HepG2 (cell line): ENCODE measurements around the gene KCTD13. TPM values are rescaled to one million over a fixed set of nuclear protein-coding genes. Genes with fewer than 3 reads are reported as not detected.

Experiments
- ADNP ChIP-seq: sonication (generic); formaldehyde crosslinking; IDR thresholded peaks from 2 replicates; pipeline ENCODE4 v1.4.0; 2020; ENCODE audit warnings: missing genetic modification reagents
- CEBPB ChIP-seq: IDR thresholded peaks from 2 replicates; pipeline ENCODE4 v1.6.1; 2011; ENCODE audit warnings: low read depth, low read length, improper control_type of control experiment, borderline replicate concordance
- DDIT3 ChIP-seq: sonication (generic); formaldehyde crosslinking; IDR thresholded peaks from 2 replicates; pipeline ENCODE4 v1.4.0; 2020; ENCODE audit warnings: mild to moderate bottlenecking, missing genetic modification reagents
- ELK4 ChIP-seq: sonication (generic); formaldehyde crosslinking; IDR thresholded peaks from 2 replicates; pipeline ENCODE4 v1.9.0; 2021; ENCODE audit warnings: missing genetic modification reagents, borderline replicate concordance
- HOXA9 ChIP-seq: sonication (generic); formaldehyde crosslinking; IDR thresholded peaks from 2 replicates; pipeline ENCODE4 v1.8.1; 2022; ENCODE audit warnings: missing genetic modification reagents, mild to moderate bottlenecking, moderate library complexity, borderline replicate concordance
- LCORL ChIP-seq, 2 experiments: fragments of 450-650 bp in 1 of 2; sonication (generic) in 1 of 2; formaldehyde crosslinking in 1 of 2; IDR thresholded peaks; 2 replicates each; pipeline versions ENCODE4 v1.5.0 to v1.6.1; 2017 to 2020; ENCODE audit warnings: antibody characterized with exemption in 1 of 2, missing genetic modification reagents in 1 of 2
- MXD3 ChIP-seq: IDR thresholded peaks from 2 replicates; pipeline ENCODE4 v1.6.1; 2016; ENCODE audit warnings: mild to moderate bottlenecking, missing biosample characterization, missing genetic modification reagents
- NFYB ChIP-seq: sonication (generic); formaldehyde crosslinking; IDR thresholded peaks from 2 replicates; pipeline ENCODE4 v1.4.0; 2020; ENCODE audit warnings: missing genetic modification reagents
- SIN3A ChIP-seq: IDR thresholded peaks from 2 replicates; pipeline ENCODE4 v1.6.1; 2011; ENCODE audit warnings: low read depth, mild to moderate bottlenecking, control low read depth, low read length, borderline replicate concordance
- TCF12 ChIP-seq, 2 experiments: fragments of 450-650 bp in 1 of 2; sonication (generic) in 1 of 2; formaldehyde crosslinking in 1 of 2; IDR thresholded peaks; 2 replicates each; pipeline versions ENCODE4 v1.6.1 to v1.8.0; 2017 to 2022; ENCODE audit warnings: antibody characterized with exemption in 1 of 2, mild to moderate bottlenecking in 1 of 2, missing genetic modification reagents in 1 of 2, moderate library complexity in 1 of 2
- TOPORS ChIP-seq: sonication (generic); formaldehyde crosslinking; IDR thresholded peaks from 2 replicates; pipeline ENCODE4 v1.8.0; 2023; ENCODE audit warnings: mild to moderate bottlenecking, missing genetic modification reagents
- ZBTB37 ChIP-seq: sonication (generic); formaldehyde crosslinking; IDR thresholded peaks from 2 replicates; pipeline ENCODE4 v1.4.0; 2020; ENCODE audit warnings: mild to moderate bottlenecking, missing genetic modification reagents
- ZBTB43 ChIP-seq: sonication (generic); formaldehyde crosslinking; conservative IDR thresholded peaks from 2 replicates; pipeline ENCODE4 v1.4.0; 2020; ENCODE audit warnings: missing genetic modification reagents
- ZMAT3 ChIP-seq: sonication (generic); formaldehyde crosslinking; conservative IDR thresholded peaks from 2 replicates; pipeline ENCODE4 v1.7.0; 2021; ENCODE audit warnings: missing genetic modification reagents
- ZNF318 ChIP-seq: sonication (generic); formaldehyde crosslinking; IDR thresholded peaks from 2 replicates; pipeline ENCODE4 v1.4.0; 2020; ENCODE audit warnings: mild to moderate bottlenecking, missing genetic modification reagents
- polyA plus RNA-seq, 8 experiments: library from polyadenylated mRNA; depleted of rRNA in 3 of 8; stranded (reverse) in 7 of 8; unstranded in 1 of 8; fragments of >200 nt; fragmentation: Illumina TruSeq in 4 of 8; extraction: Trizol in 4 of 8; gene quantifications; 2 replicates each; pipeline versions ENCODE4 v1.2.1 to v1.2.3, GENCODE V29; 2011 to 2016; ENCODE audit warnings: low read depth in 4 of 8, missing spikeins in 1 of 8, mixed read lengths in 1 of 8; ENCODE audit not compliant: insufficient read depth in 1 of 8
- total RNA-seq, 5 experiments: library from RNA; depleted of rRNA; stranded (reverse); fragments of >200 nt; fragmentation: Illumina TruSeq; extraction: Trizol; gene quantifications; 2 replicates each; pipeline ENCODE4 v1.2.3, GENCODE V29; 2016; ENCODE audit warnings: low read depth in 1 of 5

KCTD13 gene
- total and polyA plus RNA-seq, 2 of the 13 experiments (the other 11 are each of a cell fraction or from before 2014, with no cell fraction given): 6.3 to 14.7 TPM

GRCh38 chr16:29899516-29900101 is 26.4 kb downstream of the KCTD13 start, which contains the start of gene SEZ6L2 (continued):
- TF ChIP-seq ZNF318 (no peak), ADNP (CRISPR knock-in tag) (no peak), ZMAT3 (no peak; the same call in 1 of the 2 replicates), ELK4 (CRISPR knock-in tag) (peak; percentile 57; the same call in 1 of the 2 replicates), ZBTB37 (0 out of 2 replicates have a peak, but pooled peaks have one; percentile 12), TCF12 (IDR thresholded peaks at IDR 0.05) (no peak), TCF12 (CRISPR knock-in tag; IDR thresholded peaks at IDR 0.05) (0 out of 2 replicates have a peak, but pooled peaks have one; percentile 30), NFYB (no peak), SIN3A (peak; percentile 97), LCORL (IDR thresholded peaks at IDR 0.05) (no peak), LCORL (CRISPR knock-in tag; IDR thresholded peaks at IDR 0.05) (peak; percentile 80), TOPORS (no peak), ZBTB43 (CRISPR knock-in tag) (no peak; the same call in 1 of the 2 replicates), CEBPB (no peak), DDIT3 (CRISPR knock-in tag) (no peak), MXD3 (no peak), HOXA9 (CRISPR knock-in tag) (no peak; the same call in 1 of the 2 replicates)
